Right forelimb (tissue), 1 donor: ENCODE results near the gene CEACAM16.
"Not testable (repeated sequence)": the region's sequence is repeated elsewhere in the genome, so short reads cannot be mapped to it uniquely, and the experiment has no call there.

Source experiments
- DNase-seq: peaks from one replicate; pipeline ENCODE4 v3.0.0-alpha.2; 2018

CEACAM16 gene

DNA sequence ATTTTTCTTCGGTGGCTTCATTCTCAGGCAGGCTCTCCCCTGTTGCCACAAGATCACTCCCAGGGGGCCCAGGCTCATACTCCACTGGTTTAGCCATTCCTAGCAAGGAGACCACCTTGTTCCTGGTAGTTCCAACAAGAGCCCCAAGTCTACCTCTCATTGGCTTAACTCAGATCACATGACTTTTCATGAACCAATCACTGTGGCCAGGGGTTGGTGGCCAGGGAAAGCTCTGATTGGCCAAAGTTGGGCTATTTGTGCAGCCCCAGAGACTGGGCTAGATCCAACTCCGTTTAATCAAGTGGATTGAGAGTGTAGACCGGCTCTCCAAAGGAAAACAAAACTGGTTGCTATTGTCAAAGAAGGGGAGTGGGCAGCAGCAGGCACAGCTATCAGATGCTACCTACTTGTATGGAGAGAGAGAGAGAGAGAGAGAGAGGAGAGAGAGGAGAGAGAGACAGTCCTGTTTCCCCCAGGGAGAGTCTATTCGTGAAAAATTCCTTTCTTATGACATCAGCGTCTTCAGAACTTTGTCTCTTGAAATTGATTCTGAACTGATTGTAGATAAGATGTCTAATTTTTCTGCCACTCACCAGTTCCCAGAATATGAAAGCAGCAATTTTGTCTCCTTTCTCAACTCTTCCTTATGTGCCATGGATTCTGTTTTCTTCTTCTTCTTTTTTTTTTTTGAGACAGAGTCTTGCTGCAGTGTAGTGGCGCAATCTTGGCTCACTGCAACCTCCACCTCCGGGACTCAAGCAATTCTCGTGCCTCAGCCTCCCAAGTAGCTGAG lies 21.7 kb upstream of the CEACAM16 start:
- no peak for DNase-seq

DNA sequence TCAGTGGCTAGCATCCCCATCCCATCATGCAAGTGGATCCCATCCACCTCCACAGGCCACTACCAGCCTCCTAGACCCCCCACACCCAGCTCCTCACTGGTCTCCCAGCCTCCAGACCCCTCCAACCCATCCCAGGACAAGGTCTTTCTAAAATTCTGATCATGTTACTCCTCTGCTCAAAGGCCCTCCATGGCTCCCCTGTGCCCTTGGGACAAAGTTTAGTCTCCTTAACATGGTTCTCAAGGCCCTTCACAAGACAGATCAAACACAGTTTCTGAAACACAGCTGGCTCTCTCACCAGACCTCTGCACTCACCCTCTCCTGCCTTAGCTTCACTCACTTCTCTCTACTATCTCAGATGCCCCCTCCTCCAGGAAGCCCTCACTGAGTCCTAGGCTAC lies 18.4 kb upstream of the CEACAM16 start:
- no peak for DNase-seq

DNA sequence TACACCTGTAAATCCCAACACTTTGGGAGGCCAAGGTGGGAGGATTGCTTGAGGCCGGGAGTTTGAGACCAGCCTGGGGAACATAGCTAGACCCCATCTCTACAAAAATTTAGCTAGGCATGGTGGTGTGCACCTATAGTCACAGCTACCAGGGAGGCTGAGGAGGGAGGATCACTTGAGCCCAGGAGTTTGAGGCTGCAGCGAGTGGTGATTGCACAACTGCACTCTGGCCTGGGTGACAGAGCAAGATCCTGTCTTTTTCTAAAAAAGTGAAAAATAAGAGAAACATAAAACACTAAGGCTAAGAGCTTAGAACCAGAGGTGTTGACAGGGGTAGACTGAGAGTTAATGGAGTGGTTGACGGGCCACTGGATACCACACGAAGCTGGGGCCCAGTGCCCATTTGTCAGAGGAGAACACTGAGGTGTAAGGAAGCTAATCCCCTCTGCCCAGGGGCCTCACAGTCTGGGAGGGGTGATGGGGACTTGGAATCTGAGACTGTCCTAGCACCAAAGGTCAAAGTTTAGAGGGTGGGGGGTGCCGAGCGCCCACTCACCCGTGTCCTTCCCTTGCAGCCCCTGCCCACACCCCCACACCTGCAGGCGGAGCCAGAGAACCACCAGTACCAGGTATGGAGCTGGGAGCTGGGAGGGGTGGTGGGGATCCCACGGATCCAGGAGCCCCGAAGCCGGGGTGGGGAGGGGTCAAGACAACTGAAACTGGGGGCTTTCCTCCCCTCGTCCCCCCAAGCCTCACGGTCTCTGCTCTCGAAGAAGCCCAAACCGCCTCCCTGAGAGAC lies 16.8 kb upstream of the CEACAM16 start:
- no peak for DNase-seq

DNA sequence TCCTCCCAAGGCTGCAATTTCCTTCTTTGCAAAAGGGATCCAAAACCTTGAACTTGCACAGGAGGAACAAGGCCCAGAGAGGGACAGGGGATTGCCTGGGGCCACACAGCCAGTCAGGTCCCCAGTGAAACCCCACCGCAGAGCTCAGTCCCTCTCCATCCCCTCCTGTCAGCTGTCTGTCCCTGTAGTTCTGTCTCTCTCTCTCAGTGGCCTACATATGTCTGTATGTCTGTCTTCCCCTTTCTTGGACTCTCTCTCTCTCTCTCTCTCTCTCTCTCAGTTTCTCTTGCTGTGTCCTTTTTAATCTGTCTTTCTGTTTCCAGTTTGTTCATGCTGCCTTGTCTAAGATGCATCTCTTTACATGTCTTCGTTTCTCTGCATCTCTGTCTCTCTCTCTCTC lies 16.1 kb upstream of the CEACAM16 start:
- DNase-seq = no peak

DNA sequence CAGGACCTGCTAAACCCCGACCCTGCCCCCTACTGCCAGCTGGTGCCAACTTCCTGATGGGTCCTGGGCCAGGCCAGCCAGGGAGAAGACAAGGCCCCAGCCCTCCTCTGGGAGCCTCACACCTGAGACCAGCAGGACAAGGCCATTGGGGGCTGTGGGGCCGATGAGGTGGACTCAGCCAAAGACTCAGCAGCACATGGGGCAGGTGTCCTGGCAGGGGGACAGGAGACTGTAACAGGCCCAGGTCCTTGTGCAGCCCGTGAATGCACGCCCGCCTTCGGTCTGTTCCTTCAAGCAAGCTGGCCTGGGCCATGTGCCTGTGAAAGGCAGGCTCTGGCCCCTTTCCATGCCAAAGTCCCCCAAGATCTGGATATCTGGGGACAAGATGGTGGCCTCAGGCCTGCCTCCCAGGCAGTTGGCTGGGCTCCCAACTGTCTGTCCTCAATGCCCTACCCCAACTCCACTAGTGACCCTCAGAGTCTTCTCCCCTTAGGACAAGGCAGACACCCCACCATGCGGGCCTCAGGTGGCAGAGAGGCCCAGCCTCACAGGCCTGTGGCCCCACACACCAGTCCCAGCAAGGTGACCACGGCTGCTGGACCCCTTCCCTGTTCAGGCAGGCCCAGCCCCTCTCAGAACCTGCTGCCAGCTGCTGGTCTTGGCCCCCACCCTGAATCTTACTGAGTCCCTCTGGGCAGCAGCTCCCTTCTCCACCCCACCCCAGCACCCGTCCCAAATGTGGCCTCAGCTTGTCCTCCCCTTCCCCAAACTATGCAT lies 15.3 kb upstream of the CEACAM16 start:
- no peak for DNase-seq

DNA sequence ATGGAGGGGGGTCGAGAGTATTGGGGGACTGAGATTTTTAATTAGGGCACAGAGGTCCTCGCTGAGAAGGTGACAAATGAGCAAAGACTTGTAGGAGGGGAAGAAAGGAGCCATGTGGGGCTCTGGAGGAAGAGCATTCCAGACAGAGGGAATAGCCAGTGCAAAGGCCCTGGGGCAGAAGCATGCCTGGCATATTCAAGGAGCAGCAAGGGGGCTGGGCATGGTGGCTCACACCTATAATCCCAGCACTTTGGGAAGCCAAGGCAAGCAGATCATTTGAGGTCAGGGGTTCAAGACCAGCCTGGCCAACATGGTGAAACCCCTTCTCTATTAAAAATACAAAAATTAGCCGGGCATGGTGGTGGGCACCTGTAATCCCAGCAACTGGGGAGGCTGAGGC lies 14.6 kb upstream of the CEACAM16 start:
- not testable (repeated sequence) for DNase-seq

DNA sequence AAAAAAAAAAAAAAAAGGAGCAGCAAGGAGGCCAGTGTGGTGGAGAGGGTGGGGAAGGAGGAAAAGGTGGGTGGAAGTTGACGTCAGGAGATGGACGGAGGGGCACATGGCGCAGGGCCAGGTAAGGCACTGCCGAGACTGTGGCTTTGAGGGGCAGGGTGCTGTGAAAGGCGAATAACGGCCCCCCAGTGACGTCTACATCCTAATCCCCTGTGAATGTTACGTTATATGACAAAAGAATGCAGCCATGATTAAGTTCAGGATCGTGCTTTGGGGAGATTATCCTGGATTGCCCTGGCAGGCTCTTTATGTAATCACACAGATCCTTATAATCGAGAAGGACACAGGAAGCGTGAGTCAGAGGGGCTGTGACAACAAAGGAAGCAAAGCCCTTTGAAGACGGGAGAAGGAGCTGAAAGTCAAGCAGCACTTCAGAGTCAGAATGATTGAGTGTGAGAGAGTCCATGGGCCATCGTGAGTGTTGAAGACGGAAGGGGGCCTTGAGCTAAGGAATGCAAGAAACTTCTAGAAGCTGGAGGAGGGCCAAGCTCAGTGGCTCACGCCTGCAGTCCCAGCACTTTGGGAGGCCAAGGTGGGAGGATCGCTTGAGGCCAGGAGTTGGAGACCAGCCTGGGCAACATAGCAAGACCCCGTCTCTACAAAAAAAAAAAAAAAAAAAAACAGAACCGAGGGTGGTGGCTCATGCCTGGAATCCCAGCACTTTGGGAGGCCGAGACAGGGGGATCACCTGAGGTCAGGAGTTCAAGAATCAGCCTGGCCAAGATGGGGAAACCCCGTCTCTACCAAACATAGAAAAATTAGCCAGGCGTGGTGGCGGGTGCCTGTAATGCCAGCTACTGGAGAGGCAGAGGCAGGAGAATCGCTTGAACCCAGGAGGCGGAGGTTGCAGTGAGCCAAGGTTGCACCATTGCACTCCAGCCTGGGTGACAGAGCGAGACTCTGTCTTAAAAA lies 13.8 kb upstream of the CEACAM16 start:
- no peak for DNase-seq

DNA sequence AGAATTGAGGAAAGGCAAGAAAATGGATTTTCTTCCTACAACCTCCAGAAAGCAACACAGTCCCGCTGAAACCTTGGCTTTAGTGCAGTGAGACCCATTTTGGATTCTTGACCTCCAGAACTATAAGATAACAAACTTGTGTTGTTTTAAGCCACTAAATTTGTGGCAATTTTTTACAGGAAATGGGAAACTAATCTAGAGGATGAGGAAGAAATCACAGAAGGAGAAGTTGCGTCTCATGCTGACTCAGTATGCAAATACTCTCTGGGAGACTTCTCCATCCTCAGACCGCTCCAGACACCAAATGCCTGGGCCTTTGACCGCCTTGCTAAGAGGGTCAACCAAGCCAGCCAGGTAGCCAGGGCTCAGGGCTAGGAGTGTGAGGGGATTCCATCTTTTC lies 13.1 kb upstream of the CEACAM16 start:
- no peak for DNase-seq

DNA sequence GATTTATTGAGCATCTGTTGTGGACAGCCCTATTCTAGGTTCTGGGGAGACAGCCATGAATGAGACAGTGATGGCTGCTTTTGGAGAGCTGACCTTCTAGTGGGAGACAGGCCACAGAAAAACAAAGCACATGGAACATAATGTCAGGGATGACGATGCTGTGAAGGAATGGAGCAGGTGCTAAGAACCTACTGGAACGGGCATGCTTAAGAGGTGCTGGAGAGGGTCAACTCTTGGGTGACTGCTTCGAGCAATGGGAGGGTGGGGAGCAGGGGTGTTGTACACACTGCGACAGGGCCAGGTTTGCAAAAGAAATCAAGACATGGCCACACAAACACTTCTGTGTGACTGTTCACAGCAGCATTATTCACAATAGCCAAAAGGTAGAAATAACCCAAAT lies 12.1 kb upstream of the CEACAM16 start:
- no peak for DNase-seq

DNA sequence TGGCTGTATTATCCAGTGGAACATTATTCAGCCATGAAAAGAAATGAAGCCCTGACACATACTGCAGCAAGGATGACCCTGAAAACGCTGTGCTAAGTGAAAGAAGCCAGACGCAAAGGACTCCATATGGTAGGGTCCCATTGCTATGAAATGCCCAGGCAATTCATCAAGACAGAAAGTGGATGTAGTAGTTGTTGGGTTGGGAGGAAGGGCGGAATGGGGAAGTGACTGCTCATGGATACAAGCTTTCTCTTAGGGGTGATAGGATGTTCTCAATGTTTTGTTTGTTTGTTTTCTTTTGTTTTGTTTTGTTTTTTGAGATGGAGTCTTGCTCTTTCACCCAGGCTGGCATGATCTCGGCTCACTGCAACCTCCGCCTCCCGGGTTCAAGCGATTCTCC lies 11.1 kb upstream of the CEACAM16 start:
- DNase-seq = no peak

DNA sequence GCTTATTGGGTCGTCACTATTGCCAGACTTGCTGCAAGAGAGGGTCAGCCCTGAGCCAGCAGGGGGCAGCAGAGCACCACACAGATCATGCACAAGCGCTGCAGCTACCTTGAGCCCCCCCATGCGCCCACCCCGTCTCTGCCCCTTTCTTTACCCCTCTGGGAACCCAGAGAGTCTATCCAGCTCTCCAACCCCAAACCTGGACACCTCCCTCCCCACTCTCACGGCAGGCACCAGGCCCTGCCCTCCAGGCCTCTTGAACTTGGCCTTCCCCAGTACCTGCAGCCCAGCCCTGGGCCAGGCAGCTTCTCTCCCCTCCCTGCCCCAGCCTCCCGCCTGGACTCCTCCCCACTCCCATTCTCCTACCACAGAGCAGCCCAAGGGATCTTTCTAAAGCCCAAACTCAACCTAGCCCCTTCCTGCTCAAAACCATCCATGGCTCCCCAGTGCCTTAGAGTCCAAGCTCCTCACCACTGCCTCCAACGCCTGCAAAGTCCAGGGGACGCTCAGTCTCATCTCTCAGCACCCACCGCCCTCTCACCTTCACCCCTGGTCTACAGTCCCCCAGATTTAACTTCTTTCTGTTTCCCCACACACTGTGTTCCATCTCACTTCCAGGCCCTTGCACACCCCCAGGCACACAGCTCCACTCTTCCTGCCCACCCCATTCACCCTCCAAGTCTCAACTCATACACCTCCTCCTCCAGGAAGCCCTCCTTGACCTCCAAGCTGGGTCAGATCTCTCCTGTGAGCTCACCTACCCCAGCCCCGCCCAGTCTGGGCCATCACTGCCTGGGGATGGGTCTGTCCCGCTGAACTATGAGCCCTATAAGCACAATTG lies 9.4 kb upstream of the CEACAM16 start:
- DNase-seq = peak; percentile 84

DNA sequence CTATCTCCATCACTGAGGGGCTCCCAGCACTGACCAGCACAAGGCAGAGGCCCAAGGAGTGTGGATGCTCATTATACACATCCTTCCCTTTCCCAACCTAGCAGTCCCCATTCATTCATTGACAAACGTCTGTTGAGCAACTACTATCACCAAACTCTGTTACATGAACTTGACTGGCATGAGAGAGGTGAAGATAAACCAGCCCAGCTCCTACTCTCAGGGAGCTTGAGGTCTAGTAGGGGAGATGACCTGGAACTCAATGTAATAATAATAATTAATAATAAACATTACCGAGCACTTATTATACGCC lies 8.9 kb upstream of the CEACAM16 start:
- no peak for DNase-seq

DNA sequence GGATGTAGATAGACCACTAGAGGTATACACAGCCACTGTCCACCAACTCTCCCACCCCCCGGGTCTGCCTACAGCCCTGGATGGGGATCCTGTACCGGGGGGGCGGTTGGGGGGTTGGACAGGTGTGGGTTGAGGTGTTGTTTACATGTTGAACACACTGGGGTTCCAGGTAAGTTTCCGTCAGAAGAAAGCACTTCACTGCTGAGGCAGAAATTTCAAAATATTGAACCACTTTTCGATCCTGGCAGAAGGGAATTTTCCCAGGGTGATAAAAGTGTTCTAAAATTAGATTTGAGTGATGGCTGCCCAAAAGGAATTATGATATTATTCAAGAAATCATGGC lies 6.6 kb upstream of the CEACAM16 start:
- no peak for DNase-seq

DNA sequence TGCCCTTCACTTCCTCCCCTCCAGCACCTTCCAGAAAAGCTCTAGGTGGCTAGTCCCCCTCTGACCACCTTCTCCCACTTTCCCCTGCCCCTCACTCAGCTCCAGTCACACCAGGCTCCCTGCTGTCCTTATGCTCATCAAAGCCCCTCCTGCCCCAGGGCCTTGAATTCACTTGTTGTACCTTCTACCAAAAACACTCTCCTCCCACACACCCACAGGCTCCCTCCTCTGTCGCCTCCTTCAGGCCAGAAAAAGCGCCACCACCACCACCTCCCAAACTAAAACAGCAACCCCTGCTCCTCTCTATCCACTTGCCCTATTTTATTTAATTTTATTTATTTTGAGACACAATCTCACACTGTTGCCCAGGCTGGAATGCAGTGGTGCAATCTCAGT lies 4.8 kb upstream of the CEACAM16 start:
- DNase-seq = no peak

DNA sequence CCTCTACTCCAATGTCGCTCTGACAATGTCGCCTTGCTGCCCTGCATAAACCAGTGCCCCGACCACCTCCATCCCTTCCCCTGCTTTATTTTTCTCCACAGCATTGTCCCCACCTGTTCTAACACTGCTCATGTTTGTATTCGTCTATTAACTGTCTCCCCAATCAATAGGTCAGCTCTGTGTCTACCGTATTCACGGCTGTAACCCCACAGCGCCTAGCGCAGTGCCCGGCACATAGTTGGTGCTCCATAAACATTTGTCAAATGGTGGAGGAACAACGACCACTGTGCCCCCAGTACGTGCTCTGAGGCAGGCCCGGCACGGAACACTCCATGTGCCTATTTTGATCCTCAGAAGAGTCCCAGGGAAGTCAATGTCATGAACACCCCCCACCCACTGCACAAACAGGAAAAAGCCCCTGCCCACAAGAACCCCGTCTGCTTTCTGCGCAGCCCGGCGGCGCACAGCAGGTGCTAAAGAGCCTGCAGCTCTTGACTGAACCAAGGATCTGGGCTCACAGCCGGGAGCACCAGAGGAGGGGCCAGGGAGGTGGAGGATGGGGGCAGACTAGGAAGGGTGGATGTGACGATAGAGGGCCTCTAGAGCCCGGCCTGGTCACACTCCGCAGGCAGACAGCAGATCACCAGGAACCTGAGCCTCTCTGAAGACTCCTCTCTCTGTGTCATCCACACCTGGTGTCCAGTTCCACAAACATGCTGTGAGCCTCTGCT lies 1.8 kb upstream of the CEACAM16 start:
- no peak for DNase-seq

DNA sequence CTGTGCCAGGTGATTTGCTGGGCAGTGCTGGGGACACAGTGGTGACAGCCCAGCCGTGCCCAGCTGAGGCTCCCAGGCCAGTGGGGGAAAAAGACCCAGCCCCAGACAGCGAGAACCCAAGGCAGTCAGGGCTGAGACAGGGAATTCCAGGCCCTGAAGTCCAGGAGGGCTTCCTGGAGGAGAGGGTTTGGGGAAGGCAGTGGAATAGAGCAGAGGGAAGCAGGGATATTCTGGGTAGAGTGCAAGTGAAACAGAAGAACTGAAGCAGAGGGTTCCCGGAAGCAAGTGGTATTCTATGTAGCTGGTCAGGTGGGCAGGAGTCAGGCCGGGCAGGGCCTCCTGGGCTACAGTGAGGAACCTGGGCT lies 1.3 kb upstream of the CEACAM16 start:
- DNase-seq = no peak

DNA sequence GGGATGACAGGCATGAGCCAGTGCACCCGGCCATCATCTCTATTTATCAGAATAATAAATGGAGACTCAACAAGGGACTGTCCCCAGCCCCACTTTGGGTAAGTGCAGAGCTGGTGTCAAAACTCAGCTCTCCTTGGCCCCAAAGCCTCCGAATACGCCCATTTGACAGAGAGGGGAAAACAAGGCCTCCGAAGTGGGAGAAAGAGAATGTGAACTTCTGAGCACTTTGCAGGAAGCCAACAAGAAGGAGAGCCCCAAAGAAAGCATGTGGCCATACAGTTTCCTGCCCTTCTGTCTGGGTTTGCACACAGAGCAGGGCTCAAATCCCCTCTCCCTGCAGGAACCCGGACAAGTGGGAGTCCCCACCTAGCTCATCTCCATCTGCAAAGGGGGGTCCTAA lies 1.6 kb downstream of the CEACAM16 start:
- DNase-seq = no peak

DNA sequence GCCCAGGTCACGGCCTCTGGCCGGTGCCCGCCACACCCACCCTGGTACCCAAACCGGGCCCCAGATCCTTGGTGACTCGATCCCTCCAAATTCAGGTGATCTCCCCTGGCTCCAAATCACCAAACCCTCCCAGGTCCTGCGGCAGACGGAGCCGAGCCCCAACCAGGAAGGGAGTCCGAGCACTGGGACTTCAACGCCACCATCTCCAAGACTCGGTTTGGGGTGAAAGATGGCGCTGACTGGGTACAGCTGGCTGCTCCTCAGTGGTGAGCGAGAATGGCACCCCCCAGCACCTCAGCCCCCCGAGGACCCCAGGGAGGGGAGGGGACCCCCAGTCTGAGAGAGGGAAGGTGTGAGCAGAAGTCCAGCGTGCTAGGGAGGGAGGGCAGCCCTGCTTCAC lies 2.3 kb downstream of the CEACAM16 start:
- no peak for DNase-seq

DNA sequence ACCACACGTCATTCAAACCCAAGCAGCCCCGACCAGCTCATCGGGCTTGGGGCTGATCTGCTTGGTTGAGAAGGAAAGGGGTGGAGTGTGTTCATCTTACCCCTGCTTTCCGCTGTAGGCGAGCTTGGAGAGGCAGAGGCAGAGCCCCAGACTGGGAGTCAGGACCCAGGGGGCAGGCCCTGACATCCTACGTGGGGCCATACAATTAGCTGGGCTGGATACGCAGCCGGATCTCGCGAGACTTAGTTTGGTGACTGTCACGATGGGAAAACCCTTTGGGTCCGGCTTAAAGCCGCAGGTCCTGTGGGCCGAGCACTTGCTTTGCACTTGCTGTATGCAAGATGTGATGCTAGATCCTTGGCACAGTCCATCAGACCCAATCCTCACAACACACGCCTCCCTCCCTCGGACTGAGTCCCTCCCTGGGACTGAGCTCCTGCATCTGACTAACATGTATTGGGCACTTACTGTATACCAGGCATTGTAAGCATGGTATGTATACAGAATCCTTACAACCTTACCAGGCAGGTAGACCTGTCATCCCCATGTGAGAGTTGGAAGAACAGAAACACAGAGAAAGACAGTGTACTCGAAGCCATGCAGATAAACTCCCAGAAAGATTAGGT lies 3.7 kb downstream of the CEACAM16 start:
- DNase-seq = no peak

DNA sequence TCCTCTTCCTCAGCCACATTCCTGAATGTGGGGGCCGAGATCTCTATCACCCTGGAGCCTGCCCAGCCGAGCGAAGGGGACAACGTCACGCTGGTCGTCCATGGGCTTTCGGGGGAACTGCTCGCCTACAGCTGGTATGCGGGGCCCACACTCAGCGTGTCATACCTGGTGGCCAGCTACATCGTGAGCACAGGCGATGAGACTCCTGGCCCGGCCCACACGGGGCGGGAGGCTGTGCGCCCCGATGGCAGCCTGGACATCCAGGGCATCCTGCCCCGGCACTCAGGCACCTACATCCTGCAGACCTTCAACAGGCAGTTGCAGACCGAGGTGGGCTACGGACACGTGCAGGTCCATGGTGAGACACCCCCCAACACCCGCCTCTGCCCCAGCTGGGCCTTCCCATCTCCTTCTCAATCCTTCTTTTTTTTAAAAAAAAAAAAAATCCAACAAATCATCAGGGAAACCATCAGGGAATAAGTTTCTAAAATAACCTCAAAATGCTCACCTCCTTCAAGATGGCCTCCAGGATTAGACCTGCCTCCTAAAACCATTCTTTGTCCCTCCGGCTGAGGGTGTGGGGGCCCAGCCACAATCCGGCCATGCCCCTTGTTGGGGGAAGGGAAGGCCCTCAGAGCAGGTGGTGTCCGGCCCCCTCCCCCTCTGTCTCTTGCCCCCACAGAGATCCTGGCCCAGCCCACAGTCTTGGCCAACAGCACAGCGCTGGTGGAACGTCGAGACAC lies 4.6 kb downstream of the CEACAM16 start:
- DNase-seq = no peak
